Measurements from ENCODE around the gene STAMBPL1.
A peak's percentile ranks its signal among the peaks of the same experiment; 100 is the strongest.
"Not testable (repeated sequence)": the region's sequence is repeated elsewhere in the genome, so short reads cannot be mapped to it uniquely, and the experiment has no call there.

The STAMBPL1 gene

DNA sequence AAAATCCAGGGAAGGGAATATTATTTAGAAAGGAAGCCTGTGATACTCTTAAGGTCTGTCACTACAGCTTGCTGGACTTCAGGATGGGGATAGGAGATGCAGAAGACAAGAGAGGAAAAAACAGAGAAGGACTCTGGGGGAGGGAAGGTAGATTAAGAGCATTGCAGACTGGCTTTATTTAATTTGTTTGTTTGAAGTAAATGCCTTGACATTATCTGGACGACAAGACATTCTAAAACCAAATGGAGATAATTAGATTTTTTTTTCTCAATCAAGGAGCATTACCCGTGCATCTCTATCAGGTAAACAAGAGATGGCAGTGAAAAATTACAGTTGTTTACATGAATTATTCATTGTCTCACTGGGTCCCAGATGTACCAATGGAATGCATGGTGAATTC lies 48.2 kb downstream of the STAMBPL1 start:
- Mint-ChIP-seq H3K4me1 (peaks cover 12% of the 10 kb centered on the region), H3K27ac (peak overlapping the region; percentile 21), H3K36me3 (peaks cover 10% of the 10 kb centered on the region), H3K27me3 (no peaks in the 10 kb centered on the region), H3K4me3 (no peak overlapping the region), H3K9me3 (no peaks in the 10 kb centered on the region)
- DNase-seq (ENCODE audit: low spot score in 2 of 2) (no peak), ATAC-seq (ENCODE audit: low read depth) (no peak)

DNA sequence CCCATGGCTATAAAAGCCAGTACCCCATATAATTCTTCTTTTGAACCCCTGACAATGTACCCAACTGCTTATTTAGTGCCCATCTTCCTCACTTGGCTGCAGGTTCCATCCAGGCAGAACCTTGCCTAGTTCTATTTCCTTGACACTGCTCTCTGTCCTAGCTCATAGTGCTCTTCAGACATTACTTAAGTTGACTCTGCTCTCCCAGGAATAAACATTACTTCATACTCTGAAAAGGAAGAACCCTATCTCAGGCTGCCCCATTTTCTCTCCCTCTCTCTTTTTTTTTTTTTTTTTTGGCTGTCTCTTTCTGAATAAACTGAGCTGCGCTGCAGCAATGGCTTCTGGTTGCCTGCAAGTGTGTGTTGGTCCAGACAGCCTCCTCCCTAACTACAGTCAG lies 51.5 kb downstream of the STAMBPL1 start:
- no peaks in the 10 kb centered on the region for H3K27me3 Mint-ChIP-seq
- DNase-seq (ENCODE audit: low spot score in 2 of 2) = no peak
- ATAC-seq (ENCODE audit: low read depth) = no peak
- H3K4me1 Mint-ChIP-seq = peaks cover 22% of the 10 kb centered on the region
- no peak overlapping the region for H3K4me3 Mint-ChIP-seq
- H3K27ac Mint-ChIP-seq = peak overlapping the region; percentile 12
- H3K9me3 Mint-ChIP-seq = no peaks in the 10 kb centered on the region
- peaks cover 5% of the 10 kb centered on the region for H3K36me3 Mint-ChIP-seq

- not testable (repeated sequence) for H3K9me3 Mint-ChIP-seq; ATAC-seq (ENCODE audit: low read depth); H3K36me3 Mint-ChIP-seq; DNase-seq (ENCODE audit: low spot score in 2 of 2); H3K4me3 Mint-ChIP-seq; H3K27me3 Mint-ChIP-seq
- peaks cover 24% of the 10 kb centered on the region for H3K4me1 Mint-ChIP-seq
- H3K27ac Mint-ChIP-seq = peak overlapping the region; percentile 76
These were observed 52.0 kb downstream of the STAMBPL1 start for GRCh38 chr10:88932029-88932428.

- DNase-seq (ENCODE audit: low spot score in 2 of 2) (peak; percentile 15 to 39), ATAC-seq (ENCODE audit: low read depth) (peak; percentile 68)
- H3K27me3 Mint-ChIP-seq = no peaks in the 10 kb centered on the region
- peaks cover 5% of the 10 kb centered on the region for H3K36me3 Mint-ChIP-seq
- H3K9me3 Mint-ChIP-seq = no peaks in the 10 kb centered on the region
- peaks cover 24% of the 10 kb centered on the region for H3K4me1 Mint-ChIP-seq
- no peak overlapping the region for H3K4me3 Mint-ChIP-seq
- peak overlapping the region; percentile 76 for H3K27ac Mint-ChIP-seq
These were observed 52.7 kb downstream of the STAMBPL1 start for GRCh38 chr10:88932539-88933256.

- no peak for DNase-seq (ENCODE audit: low spot score in 2 of 2)
- Mint-ChIP-seq H3K36me3 (peaks cover 2% of the 10 kb centered on the region), H3K9me3 (no peaks in the 10 kb centered on the region), H3K4me3 (no peak overlapping the region), H3K27me3 (no peaks in the 10 kb centered on the region), H3K4me1 (peaks cover 24% of the 10 kb centered on the region), H3K27ac (no peak overlapping the region)
- ATAC-seq (ENCODE audit: low read depth) = no peak
These were observed 53.5 kb downstream of the STAMBPL1 start for GRCh38 chr10:88933564-88933963.

DNA sequence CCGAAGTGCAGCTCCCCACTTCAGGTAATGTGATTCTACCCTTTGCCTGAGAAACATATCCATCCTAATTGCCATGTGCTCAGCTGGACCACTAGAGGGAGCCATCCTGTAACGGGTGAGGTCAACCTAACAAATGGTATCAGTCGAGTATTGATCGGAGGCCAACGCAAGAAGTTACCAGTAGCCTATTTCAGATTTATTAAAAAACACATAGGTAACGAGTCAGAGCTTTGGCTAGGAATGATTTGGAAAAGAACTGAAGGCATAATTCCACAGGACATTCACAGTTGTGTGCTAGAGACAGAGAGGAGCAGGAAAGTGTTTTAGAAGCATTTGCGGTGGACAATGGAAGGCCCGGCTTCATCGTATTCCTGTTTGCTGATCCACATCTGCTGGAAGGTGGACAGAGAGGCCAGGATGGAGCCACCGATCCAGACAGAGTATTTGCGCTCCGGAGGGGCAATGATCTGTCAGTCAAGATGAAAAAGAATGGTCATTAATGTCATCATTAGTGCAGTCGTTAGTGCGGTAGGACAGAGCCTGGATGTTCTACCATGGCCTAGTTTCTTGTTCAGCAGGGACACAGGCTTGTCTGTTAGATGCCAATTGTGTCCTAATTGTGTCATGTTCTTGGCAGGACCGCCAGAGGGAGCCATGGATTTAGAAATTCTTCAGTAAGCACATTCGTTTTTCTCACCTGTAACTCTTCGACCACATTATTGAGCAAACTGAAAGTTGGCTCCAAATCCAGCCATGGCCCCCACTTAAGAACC lies 55.0 kb downstream of the STAMBPL1 start:
- H3K27me3 Mint-ChIP-seq = no peaks in the 10 kb centered on the region
- H3K4me1 Mint-ChIP-seq = peaks cover 24% of the 10 kb centered on the region
- no peaks in the 10 kb centered on the region for H3K9me3 Mint-ChIP-seq
- peak overlapping the region; percentile 64 for H3K4me3 Mint-ChIP-seq
- ATAC-seq (ENCODE audit: low read depth) = peak; percentile 72
- DNase-seq (ENCODE audit: low spot score in 2 of 2) = peak; percentile 54 to 64
- H3K27ac Mint-ChIP-seq = peak overlapping the region; percentile 71
- H3K36me3 Mint-ChIP-seq = peaks cover 2% of the 10 kb centered on the region

DNA sequence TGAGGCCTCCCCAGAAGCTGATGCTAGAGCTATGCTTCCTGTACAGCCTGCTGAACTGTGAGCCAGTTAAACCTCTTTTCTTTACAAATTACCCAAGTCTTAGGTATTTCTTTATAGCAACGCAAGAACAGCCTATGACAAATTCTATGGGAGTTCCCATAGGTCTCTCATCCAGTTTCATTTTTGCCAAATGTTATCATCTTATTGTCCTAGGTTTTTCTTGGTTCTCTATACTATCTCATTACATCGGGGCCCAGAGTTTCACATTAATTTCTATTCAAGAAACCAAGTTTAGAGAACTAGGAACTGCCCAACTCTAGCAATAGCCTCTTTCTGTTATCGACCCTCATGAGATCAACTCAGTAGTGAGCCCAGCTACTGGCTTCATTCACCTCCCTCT lies 56.6 kb downstream of the STAMBPL1 start:
- H3K27ac Mint-ChIP-seq = no peak overlapping the region
- DNase-seq (ENCODE audit: low spot score in 2 of 2) = no peak
- H3K27me3 Mint-ChIP-seq = no peaks in the 10 kb centered on the region

DNA sequence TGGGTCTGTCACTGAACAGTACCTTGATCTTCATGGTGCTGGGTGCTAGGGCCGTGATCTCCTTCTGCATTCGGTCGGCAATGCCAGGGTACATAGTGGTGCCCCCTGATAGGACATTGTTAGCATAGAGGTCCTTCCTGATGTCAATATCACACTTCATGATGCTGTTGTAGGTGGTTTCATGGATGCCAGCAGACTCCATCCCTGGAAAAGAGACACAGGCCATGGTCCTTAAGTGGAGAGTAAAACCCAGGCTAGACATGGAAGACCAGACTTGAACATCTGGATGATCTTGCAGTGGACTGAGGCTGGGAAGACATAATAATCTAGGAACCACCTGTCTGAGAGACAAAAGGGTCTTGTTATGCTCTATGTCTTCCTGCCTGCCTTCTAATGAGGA lies 58.0 kb downstream of the STAMBPL1 start:
- H3K27ac Mint-ChIP-seq = no peak overlapping the region
- no peaks in the 10 kb centered on the region for H3K27me3 Mint-ChIP-seq
- DNase-seq (ENCODE audit: low spot score in 2 of 2) = no peak
- H3K4me3 Mint-ChIP-seq = no peak overlapping the region
- peaks cover 12% of the 10 kb centered on the region for H3K4me1 Mint-ChIP-seq
- H3K36me3 Mint-ChIP-seq = peaks cover 2% of the 10 kb centered on the region
- no peaks in the 10 kb centered on the region for H3K9me3 Mint-ChIP-seq
- no peak for ATAC-seq (ENCODE audit: low read depth)

More for the DNA sequence above, 56.6 kb downstream of the STAMBPL1 start:
- peaks cover 2% of the 10 kb centered on the region for H3K36me3 Mint-ChIP-seq
- H3K4me1 Mint-ChIP-seq = peaks cover 19% of the 10 kb centered on the region
- H3K9me3 Mint-ChIP-seq = no peaks in the 10 kb centered on the region
- H3K4me3 Mint-ChIP-seq = no peak overlapping the region
- ATAC-seq (ENCODE audit: low read depth) = no peak

DNA sequence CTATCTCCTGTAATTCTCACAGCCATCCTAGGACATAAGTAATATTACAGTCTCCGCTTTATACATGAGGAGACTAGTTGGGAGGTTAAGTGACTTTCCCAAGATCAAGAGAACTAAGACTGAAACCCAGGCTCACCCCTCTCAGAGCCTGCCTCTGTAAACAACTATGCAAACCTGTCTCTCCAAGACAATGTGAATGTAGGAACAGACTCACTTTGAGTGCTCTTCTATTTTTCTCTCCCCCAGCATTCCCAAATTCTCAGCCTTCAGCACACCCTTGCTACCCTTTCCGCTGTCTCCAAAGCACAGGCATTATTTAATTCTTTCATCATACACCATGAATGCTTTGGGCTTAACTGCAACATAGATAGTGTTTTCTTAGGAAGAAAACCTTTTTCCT lies 58.9 kb downstream of the STAMBPL1 start:
- Mint-ChIP-seq H3K36me3 (peaks cover 2% of the 10 kb centered on the region), H3K4me1 (peaks cover 12% of the 10 kb centered on the region), H3K4me3 (no peak overlapping the region), H3K27ac (no peak overlapping the region), H3K27me3 (no peaks in the 10 kb centered on the region), H3K9me3 (no peaks in the 10 kb centered on the region)
- ATAC-seq (ENCODE audit: low read depth) = no peak
- DNase-seq (ENCODE audit: low spot score in 2 of 2) = no peak

DNA sequence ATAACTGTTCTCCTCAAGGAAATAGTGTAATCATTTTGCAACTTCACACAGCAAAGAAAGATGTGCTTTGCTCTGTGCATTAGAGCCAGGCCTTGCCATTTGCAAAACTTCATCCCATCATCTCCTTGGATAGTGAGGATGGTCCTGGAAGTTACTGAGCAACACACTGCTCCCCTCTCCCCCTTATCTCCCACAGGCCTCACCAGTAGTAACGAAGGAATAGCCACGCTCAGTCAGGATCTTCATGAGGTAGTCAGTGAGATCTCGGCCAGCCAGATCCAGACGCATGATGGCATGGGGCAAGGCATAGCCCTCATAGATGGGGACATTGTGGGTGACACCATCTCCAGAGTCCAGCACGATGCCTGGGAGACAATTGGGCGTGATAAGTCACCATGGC lies 61.0 kb downstream of the STAMBPL1 start:
- H3K27ac Mint-ChIP-seq = peak overlapping the region; percentile 11
- no peak for ATAC-seq (ENCODE audit: low read depth)

GRCh38 chr10:88943778-88944177 lies 63.7 kb downstream of the STAMBPL1 start:
- H3K9me3 Mint-ChIP-seq = no peaks in the 10 kb centered on the region
- H3K27me3 Mint-ChIP-seq = no peaks in the 10 kb centered on the region
- DNase-seq (ENCODE audit: low spot score in 2 of 2) (no peak), ATAC-seq (ENCODE audit: low read depth) (no peak)
- H3K36me3 Mint-ChIP-seq = peaks cover 2% of the 10 kb centered on the region
- peaks cover 8% of the 10 kb centered on the region for H3K4me1 Mint-ChIP-seq
- no peak overlapping the region for H3K27ac Mint-ChIP-seq
- H3K4me3 Mint-ChIP-seq = no peak overlapping the region

More for the DNA sequence above, 61.0 kb downstream of the STAMBPL1 start:
- no peak overlapping the region for H3K4me3 Mint-ChIP-seq
- no peak for DNase-seq (ENCODE audit: low spot score in 2 of 2)
- no peaks in the 10 kb centered on the region for H3K27me3 Mint-ChIP-seq
- no peaks in the 10 kb centered on the region for H3K9me3 Mint-ChIP-seq
- peaks cover 9% of the 10 kb centered on the region for H3K4me1 Mint-ChIP-seq
- peaks cover 2% of the 10 kb centered on the region for H3K36me3 Mint-ChIP-seq

- Mint-ChIP-seq H3K27ac (no peak overlapping the region), H3K4me1 (peaks cover 8% of the 10 kb centered on the region), H3K4me3 (no peak overlapping the region), H3K27me3 (no peaks in the 10 kb centered on the region), H3K36me3 (no peaks in the 10 kb centered on the region), H3K9me3 (no peaks in the 10 kb centered on the region)
- ATAC-seq (ENCODE audit: low read depth) (peak; percentile 78), DNase-seq (ENCODE audit: low spot score in 2 of 2) (no peak)
These were observed 64.8 kb downstream of the STAMBPL1 start for GRCh38 chr10:88944813-88945212.

DNA sequence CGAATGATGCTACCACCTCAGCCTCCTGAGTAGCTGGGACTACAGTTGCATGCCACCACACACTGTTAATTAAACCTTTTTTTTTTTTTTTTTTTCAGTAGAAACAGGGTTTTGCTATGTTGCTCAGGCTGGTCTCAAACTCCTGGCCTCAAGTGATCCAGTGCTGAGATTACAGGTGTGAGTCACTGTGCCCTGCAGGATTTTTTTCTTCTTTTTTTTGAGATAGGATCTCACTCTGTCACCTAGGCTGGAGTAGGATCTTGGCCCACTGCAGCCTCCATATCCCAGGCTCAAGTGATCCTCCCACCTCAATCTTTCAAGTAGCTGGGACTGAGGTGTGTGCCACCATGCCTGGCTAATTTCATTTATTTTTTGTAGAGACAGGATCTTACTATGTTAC lies 66.2 kb downstream of the STAMBPL1 start:
- ATAC-seq (ENCODE audit: low read depth) = no peak
- Mint-ChIP-seq H3K27ac (no peak overlapping the region), H3K36me3 (peaks cover 5% of the 10 kb centered on the region), H3K4me1 (peaks cover 8% of the 10 kb centered on the region), H3K27me3 (no peaks in the 10 kb centered on the region), H3K4me3 (no peak overlapping the region), H3K9me3 (no peaks in the 10 kb centered on the region)
- DNase-seq (ENCODE audit: low spot score in 2 of 2) = no peak

GRCh38 chr10:88946965-88947590 lies 67.0 kb downstream of the STAMBPL1 start:
- Mint-ChIP-seq H3K4me3 (no peak overlapping the region), H3K27ac (no peak overlapping the region)
- ATAC-seq (ENCODE audit: low read depth) = no peak

More at GRCh38 chr10:88946965-88947590, 67.0 kb downstream of the STAMBPL1 start:
- Mint-ChIP-seq H3K9me3 (no peaks in the 10 kb centered on the region), H3K36me3 (peaks cover 8% of the 10 kb centered on the region), H3K4me1 (peaks cover 8% of the 10 kb centered on the region), H3K27me3 (no peaks in the 10 kb centered on the region)
- DNase-seq (ENCODE audit: low spot score in 2 of 2) = no peak
